ENCODE data around the gene HOXB9.

Gene HOXB9

GRCh38 chr17:48613862-48614694 lies 12.1 kb downstream of the HOXB9 start:
- Histone ChIP-seq H3K36me3 (ENCODE audit: control insufficient read depth, insufficient read depth, low read length) (no peaks in the 10 kb centered on the region), H3K9me3 (ENCODE audit: control insufficient read depth, low read length) (no peaks in the 10 kb centered on the region), H3K27ac (ENCODE audit: low read depth, low read length, severe bottlenecking) (peak overlapping the region; percentile 74), H3K4me1 (ENCODE audit: control insufficient read depth, insufficient read depth, low read length, poor library complexity, severe bottlenecking) (peaks cover 22% of the 10 kb centered on the region), H3K4me3 (ENCODE audit: extremely low read depth, insufficient read depth, low read length, poor library complexity, severe bottlenecking) (peak overlapping the region; percentile 45)
- 1 to 2% methylated on average over 45 to 47 of the region's 55 CpGs for WGBS, 2 experiments (ENCODE audit: insufficient coverage in 2 of 2)

GRCh38 chr17:48612854-48613691 lies 13.1 kb downstream of the HOXB9 start:
- WGBS, 2 experiments (ENCODE audit: insufficient coverage in 2 of 2): 1% methylated on average over 38 to 51 of the region's 67 CpGs

GRCh38 chr17:48612456-48612853 lies 13.7 kb downstream of the HOXB9 start:
- peak overlapping the region; percentile 83 for H3K27ac ChIP-seq (ENCODE audit: low read depth, low read length, severe bottlenecking)
- H3K4me3 ChIP-seq (ENCODE audit: extremely low read depth, insufficient read depth, low read length, poor library complexity, severe bottlenecking): peak overlapping the region; percentile 45
- H3K4me1 ChIP-seq (ENCODE audit: control insufficient read depth, insufficient read depth, low read length, poor library complexity, severe bottlenecking): peaks cover 18% of the 10 kb centered on the region
- no peaks in the 10 kb centered on the region for H3K36me3 ChIP-seq (ENCODE audit: control insufficient read depth, insufficient read depth, low read length)
- WGBS, 2 experiments (ENCODE audit: insufficient coverage in 2 of 2): 0 to 1% methylated on average over 12 of the region's 15 CpGs
- no peaks in the 10 kb centered on the region for H3K9me3 ChIP-seq (ENCODE audit: control insufficient read depth, low read length)

More at GRCh38 chr17:48612854-48613691, 13.1 kb downstream of the HOXB9 start:
- Histone ChIP-seq H3K4me1 (ENCODE audit: control insufficient read depth, insufficient read depth, low read length, poor library complexity, severe bottlenecking) (peaks cover 18% of the 10 kb centered on the region), H3K36me3 (ENCODE audit: control insufficient read depth, insufficient read depth, low read length) (no peaks in the 10 kb centered on the region), H3K4me3 (ENCODE audit: extremely low read depth, insufficient read depth, low read length, poor library complexity, severe bottlenecking) (peak overlapping the region; percentile 45), H3K27ac (ENCODE audit: low read depth, low read length, severe bottlenecking) (peak overlapping the region; percentile 83), H3K9me3 (ENCODE audit: control insufficient read depth, low read length) (no peaks in the 10 kb centered on the region)

- 3 to 4% methylated on average over 13 to 21 of the region's 36 CpGs for WGBS, 2 experiments (ENCODE audit: insufficient coverage in 2 of 2)
- Histone ChIP-seq H3K36me3 (ENCODE audit: control insufficient read depth, insufficient read depth, low read length) (no peaks in the 10 kb centered on the region), H3K9me3 (ENCODE audit: control insufficient read depth, low read length) (no peaks in the 10 kb centered on the region), H3K4me3 (ENCODE audit: extremely low read depth, insufficient read depth, low read length, poor library complexity, severe bottlenecking) (peak overlapping the region; percentile 45), H3K4me1 (ENCODE audit: control insufficient read depth, insufficient read depth, low read length, poor library complexity, severe bottlenecking) (peaks cover 18% of the 10 kb centered on the region), H3K27ac (ENCODE audit: low read depth, low read length, severe bottlenecking) (peak overlapping the region; percentile 83)
Measured at GRCh38 chr17:48611681-48612455, 14.3 kb downstream of the HOXB9 start.

GRCh38 chr17:48611213-48611612 lies 14.9 kb downstream of the HOXB9 start:
- H3K36me3 ChIP-seq (ENCODE audit: control insufficient read depth, insufficient read depth, low read length): no peaks in the 10 kb centered on the region
- H3K27ac ChIP-seq (ENCODE audit: low read depth, low read length, severe bottlenecking): peak overlapping the region; percentile 83
- 6 to 8% methylated on average over 11 to 17 of the region's 22 CpGs for WGBS, 2 experiments (ENCODE audit: insufficient coverage in 2 of 2)
- peak overlapping the region; percentile 45 for H3K4me3 ChIP-seq (ENCODE audit: extremely low read depth, insufficient read depth, low read length, poor library complexity, severe bottlenecking)
- H3K9me3 ChIP-seq (ENCODE audit: control insufficient read depth, low read length): no peaks in the 10 kb centered on the region
- H3K4me1 ChIP-seq (ENCODE audit: control insufficient read depth, insufficient read depth, low read length, poor library complexity, severe bottlenecking): peaks cover 18% of the 10 kb centered on the region

- H3K36me3 ChIP-seq (ENCODE audit: control insufficient read depth, insufficient read depth, low read length): no peaks in the 10 kb centered on the region
- no peaks in the 10 kb centered on the region for H3K9me3 ChIP-seq (ENCODE audit: control insufficient read depth, low read length)
- H3K27ac ChIP-seq (ENCODE audit: low read depth, low read length, severe bottlenecking): peak within 1 kb of the TSS; percentile 83
- WGBS, 2 experiments (ENCODE audit: insufficient coverage in 2 of 2): 1 to 3% methylated on average over 49 to 57 of the region's 79 CpGs
- H3K4me1 ChIP-seq (ENCODE audit: control insufficient read depth, insufficient read depth, low read length, poor library complexity, severe bottlenecking): peaks cover 18% of the 10 kb centered on the region
- H3K4me3 ChIP-seq (ENCODE audit: extremely low read depth, insufficient read depth, low read length, poor library complexity, severe bottlenecking): peak within 1 kb of the TSS; percentile 45
Measured at GRCh38 chr17:48610282-48611211, 15.6 kb downstream of the HOXB9 start, which contains the start of gene HOXB7. HOXB7 (minus strand) TSS chr17:48611017; CDS start chr17:48610918, 99 bp downstream.

- peak overlapping the region; percentile 83 for H3K27ac ChIP-seq (ENCODE audit: low read depth, low read length, severe bottlenecking)
Measured at GRCh38 chr17:48609759-48610281, 16.3 kb downstream of the HOXB9 start.

GRCh38 chr17:48609033-48609432 lies 17.1 kb downstream of the HOXB9 start:
- Histone ChIP-seq H3K27ac (ENCODE audit: low read depth, low read length, severe bottlenecking) (peak overlapping the region; percentile 83), H3K4me1 (ENCODE audit: control insufficient read depth, insufficient read depth, low read length, poor library complexity, severe bottlenecking) (peaks cover 18% of the 10 kb centered on the region), H3K36me3 (ENCODE audit: control insufficient read depth, insufficient read depth, low read length) (no peaks in the 10 kb centered on the region), H3K9me3 (ENCODE audit: control insufficient read depth, low read length) (no peaks in the 10 kb centered on the region), H3K4me3 (ENCODE audit: extremely low read depth, insufficient read depth, low read length, poor library complexity, severe bottlenecking) (no peak overlapping the region)

More at GRCh38 chr17:48609759-48610281, 16.3 kb downstream of the HOXB9 start:
- WGBS, 2 experiments (ENCODE audit: insufficient coverage in 2 of 2): 0% methylated on average over 11 of the region's 15 CpGs; no CpG with 5 or more reads in 1 of the 2 experiments
- Histone ChIP-seq H3K9me3 (ENCODE audit: control insufficient read depth, low read length) (no peaks in the 10 kb centered on the region), H3K4me3 (ENCODE audit: extremely low read depth, insufficient read depth, low read length, poor library complexity, severe bottlenecking) (peak overlapping the region; percentile 45), H3K4me1 (ENCODE audit: control insufficient read depth, insufficient read depth, low read length, poor library complexity, severe bottlenecking) (peaks cover 18% of the 10 kb centered on the region), H3K36me3 (ENCODE audit: control insufficient read depth, insufficient read depth, low read length) (no peaks in the 10 kb centered on the region)

GRCh38 chr17:48608494-48608834 lies 17.7 kb downstream of the HOXB9 start:
- Histone ChIP-seq H3K27ac (ENCODE audit: low read depth, low read length, severe bottlenecking) (peak overlapping the region; percentile 83), H3K4me1 (ENCODE audit: control insufficient read depth, insufficient read depth, low read length, poor library complexity, severe bottlenecking) (peaks cover 18% of the 10 kb centered on the region), H3K36me3 (ENCODE audit: control insufficient read depth, insufficient read depth, low read length) (no peaks in the 10 kb centered on the region), H3K9me3 (ENCODE audit: control insufficient read depth, low read length) (no peaks in the 10 kb centered on the region), H3K4me3 (ENCODE audit: extremely low read depth, insufficient read depth, low read length, poor library complexity, severe bottlenecking) (no peak overlapping the region)
- WGBS, 2 experiments (ENCODE audit: insufficient coverage in 2 of 2): 100% methylated on average over 1 of the region's 1 CpG; no CpG with 5 or more reads in 1 of the 2 experiments
